ENCODE measurements around the gene KCNG1.
"Not testable (repeated sequence)": the region's sequence is repeated elsewhere in the genome, so short reads cannot be mapped to it uniquely, and the experiment has no call there.

KCNG1 gene, protein sequence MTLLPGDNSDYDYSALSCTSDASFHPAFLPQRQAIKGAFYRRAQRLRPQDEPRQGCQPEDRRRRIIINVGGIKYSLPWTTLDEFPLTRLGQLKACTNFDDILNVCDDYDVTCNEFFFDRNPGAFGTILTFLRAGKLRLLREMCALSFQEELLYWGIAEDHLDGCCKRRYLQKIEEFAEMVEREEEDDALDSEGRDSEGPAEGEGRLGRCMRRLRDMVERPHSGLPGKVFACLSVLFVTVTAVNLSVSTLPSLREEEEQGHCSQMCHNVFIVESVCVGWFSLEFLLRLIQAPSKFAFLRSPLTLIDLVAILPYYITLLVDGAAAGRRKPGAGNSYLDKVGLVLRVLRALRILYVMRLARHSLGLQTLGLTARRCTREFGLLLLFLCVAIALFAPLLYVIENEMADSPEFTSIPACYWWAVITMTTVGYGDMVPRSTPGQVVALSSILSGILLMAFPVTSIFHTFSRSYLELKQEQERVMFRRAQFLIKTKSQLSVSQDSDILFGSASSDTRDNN

GRCh38 chr20:51022803-51023616 is at the start of gene KCNG1:
TSS of gene KCNG1 (minus strand) at chr20:51023107. CDS start at chr20:51010338, 12,769 bp downstream.
- DNase-seq, result peak; percentile 17 to 78

DNA sequence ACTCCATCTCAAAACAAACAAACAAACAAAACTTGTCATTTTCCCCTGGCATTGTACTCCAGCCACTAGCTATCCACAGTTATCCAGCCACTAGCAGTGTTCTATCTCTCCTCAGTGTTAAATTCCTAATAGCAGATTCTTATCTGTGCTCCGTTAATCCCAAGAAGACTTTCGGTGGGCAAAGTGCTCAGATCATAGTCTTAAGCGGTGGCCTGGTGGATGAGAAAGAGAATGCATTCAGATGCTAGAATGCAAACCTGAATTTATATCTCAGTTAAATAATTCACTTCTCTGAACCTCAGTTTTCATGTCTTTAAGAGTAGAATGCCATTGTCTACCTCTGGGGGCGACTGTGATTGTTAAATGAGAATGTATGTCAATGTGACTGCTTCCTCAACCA is 47.7 kb upstream of the KCNG1 start:
- no peak for DNase-seq

- DNase-seq, result no peak
Measured at GRCh38 chr20:51067792-51068191, 44.9 kb upstream of the KCNG1 start.

- DNase-seq, result no peak
Measured at GRCh38 chr20:51065615-51066014, 42.7 kb upstream of the KCNG1 start.

DNA sequence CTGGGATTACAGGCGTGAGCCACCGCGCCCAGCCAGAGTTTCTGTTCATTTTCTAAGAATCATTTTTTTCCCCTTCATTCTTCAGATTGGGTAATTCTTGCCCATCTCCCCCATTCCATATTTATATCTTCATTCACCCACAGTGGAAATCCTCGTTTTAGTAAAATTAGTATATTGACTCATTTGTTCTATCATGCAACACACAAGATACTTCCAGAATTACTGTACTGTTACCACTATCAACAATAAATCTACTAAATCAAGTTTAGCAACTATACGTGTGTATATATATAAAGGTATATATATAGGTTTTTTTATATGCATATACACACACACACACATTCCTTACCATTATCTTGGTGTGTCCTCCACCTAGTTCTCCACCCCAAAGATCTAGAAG is 41.2 kb upstream of the KCNG1 start:
- no peak for DNase-seq

GRCh38 chr20:51062065-51062464 is 39.2 kb upstream of the KCNG1 start:
- no peak for DNase-seq

DNA sequence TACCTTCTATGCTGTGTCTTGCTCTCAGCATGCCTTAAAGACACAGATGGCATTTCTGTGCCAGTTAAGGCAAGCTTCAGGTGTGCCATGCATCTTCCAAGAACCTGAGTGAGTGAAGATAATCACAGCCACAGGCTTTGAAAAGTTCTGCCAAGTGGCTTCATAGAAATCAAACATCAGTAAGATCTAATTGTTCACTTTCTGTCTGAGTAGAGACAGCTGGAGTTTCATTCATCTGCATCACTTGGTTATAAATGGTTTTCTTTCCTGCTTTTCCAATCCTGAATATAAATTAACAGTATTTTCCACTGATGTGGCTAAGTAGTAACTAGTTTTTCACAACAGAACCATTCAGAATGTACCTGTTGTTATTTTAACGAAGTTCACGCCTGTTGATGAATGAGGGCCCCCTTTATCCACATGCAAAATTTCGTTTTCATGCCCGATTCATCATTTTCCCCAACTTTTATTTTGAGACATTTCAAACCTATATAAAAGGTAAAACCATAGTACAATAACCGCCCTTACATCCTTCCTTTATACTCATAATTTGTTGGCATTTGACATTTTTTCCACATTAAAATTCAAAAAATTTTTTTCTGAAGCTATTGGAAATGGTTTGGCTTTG is 38.6 kb upstream of the KCNG1 start:
- no peak for DNase-seq

DNA sequence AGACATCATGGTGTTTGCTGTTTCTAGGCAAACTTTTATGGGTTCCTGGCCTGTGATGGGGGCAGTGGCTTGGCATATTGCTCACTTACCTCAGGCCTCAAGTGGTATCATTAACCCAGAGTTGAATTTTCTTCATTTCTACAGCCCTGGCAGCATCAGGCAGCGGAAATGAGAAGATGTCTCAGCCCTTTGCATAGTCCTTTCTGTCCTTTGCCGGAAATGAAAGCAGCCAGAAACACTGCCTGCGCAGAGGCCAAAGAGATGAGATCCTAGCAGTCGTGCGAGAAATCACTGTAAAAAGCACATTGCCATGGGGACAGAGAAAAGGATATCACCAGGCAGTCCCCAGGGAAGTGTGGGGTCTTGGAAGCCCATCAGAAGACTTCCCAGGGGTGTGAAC is 37.4 kb upstream of the KCNG1 start:
- no peak for DNase-seq

DNA sequence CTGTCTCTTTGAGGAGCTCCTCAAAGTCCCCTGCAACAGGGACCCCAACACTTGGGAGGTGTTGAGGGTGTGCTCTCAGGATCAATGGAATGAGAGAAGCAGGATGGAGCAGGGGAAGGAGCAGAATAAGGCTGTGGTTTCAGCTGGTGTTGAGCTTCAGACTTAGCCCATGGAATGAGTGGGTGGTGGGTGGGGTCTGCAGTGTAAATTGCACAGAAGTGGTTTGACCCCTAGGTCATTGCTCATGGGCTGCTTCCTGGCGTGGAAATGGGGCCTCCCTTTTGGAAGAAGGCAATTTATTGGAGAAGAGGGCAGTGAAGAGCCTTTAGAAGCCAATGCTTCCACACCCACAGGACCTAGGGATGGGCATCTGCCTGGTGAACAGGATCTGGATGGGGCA is 37.0 kb upstream of the KCNG1 start:
- DNase-seq, result no peak

- no peak for DNase-seq
Measured at GRCh38 chr20:51058017-51058416, 35.1 kb upstream of the KCNG1 start.

DNA sequence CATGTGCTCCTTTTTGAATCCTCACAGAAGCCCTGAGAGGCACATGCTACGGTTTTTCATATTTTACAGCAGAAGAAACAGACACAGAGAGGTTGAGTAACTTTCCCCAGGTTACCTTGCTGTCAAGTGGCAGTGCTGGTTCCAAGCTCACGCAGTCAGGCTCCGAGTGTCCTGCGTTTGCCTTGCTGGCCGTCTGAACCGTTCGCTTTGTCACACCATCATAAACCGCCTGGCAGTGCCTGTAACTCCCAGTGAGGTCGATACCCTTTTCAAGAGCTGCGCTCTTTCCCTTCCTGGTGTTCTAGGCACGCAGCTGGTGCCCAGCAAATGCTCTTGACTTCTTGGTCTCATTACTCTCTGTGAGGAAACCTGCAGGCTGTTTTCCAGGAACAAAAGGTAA is 31.3 kb upstream of the KCNG1 start:
- DNase-seq, result no peak

GRCh38 chr20:51050531-51051075 is 27.7 kb upstream of the KCNG1 start:
- no peak for DNase-seq

GRCh38 chr20:51046021-51046985 is 23.4 kb upstream of the KCNG1 start:
- no peak for DNase-seq

DNA sequence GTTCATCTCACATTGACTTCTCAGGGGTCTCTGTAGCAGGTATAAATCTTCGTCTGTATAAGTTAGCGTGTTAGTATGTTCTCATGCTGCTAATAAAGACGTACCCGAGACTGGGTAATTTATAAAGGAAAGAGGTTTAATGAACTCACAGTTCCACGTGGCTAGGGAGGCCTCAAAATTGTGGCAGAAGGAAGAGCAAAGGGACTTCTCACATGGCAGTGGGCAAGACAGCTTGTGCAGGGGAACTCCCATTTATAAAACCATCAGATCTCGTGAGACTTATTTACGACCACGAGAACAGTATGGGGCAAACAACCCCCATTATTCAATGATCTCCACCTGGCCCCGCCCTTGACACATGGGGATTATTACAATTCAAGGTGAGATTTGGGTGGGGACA is 22.6 kb upstream of the KCNG1 start:
- not testable (repeated sequence) for DNase-seq

DNA sequence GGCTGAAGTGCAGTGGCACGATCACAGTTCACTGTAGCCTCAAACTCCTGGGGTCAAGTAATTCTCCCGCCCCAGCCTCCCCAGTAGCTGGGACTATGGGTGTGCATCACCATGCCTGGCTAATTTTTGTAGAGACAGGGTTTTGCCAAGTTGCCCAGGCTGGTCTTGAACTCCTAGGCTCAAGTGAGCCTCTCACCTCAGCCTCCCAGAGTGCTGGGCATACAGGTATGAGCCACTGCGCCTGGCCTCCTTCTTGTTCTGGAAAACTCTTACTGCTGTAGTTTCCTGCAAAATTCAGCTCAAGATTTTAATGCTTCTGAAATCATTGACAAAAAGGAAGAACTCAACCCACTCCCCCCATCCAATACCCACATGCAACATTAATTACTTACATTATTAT is 21.9 kb upstream of the KCNG1 start:
- DNase-seq, result no peak

DNA sequence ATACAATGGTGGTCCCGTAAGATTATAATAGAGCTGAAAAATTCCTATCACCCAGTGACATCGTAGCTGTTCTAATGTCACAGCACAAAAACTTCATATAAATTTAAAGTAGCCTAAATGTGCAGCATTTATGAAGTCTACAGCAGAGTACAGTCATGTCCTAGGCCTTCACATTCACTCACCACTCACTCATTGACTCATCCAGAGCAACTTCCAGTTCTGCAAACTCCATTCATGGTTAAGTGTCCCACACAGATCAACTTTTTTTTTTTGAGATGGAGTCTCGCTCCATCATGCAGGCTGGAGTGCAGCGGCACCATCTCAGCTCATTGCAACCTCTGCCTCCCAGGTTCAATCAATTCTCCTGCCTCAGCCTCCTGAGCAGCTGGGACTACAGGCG is 20.9 kb upstream of the KCNG1 start:
- DNase-seq, result no peak

GRCh38 chr20:51042657-51043247 is 19.8 kb upstream of the KCNG1 start:
- DNase-seq, result peak in 1 of 2 experiments; percentile 16

GRCh38 chr20:51042064-51042463 is 19.2 kb upstream of the KCNG1 start:
- no peak for DNase-seq

DNA sequence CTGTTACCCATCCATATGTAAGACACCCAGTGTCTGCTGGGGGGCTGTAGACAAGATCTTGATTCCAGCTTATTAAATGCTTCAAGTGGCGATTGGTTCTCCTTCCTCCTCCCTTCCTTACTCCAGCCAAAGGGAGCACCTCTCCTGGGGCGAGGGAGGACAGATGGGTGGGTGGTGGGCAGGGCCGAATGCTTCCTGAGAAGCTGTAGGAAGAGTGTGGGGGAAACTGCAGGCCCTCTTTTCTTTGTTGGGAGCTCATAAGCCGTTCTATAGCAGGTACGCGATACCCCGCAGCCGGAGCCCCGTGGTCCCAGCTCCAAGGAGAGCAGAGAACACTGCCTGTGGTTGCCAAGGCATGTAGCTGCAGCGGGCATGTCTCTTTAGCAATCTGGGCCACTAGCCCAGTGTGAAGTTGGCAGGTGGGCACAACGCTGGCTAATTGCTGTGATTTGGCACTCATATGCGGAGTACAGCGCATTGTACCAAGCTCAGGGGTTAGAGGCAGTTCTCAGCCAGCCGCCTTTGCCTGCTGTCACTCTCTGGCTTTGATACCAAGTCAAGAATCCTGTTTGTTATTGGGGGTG is 14.7 kb upstream of the KCNG1 start:
- no peak for DNase-seq

DNA sequence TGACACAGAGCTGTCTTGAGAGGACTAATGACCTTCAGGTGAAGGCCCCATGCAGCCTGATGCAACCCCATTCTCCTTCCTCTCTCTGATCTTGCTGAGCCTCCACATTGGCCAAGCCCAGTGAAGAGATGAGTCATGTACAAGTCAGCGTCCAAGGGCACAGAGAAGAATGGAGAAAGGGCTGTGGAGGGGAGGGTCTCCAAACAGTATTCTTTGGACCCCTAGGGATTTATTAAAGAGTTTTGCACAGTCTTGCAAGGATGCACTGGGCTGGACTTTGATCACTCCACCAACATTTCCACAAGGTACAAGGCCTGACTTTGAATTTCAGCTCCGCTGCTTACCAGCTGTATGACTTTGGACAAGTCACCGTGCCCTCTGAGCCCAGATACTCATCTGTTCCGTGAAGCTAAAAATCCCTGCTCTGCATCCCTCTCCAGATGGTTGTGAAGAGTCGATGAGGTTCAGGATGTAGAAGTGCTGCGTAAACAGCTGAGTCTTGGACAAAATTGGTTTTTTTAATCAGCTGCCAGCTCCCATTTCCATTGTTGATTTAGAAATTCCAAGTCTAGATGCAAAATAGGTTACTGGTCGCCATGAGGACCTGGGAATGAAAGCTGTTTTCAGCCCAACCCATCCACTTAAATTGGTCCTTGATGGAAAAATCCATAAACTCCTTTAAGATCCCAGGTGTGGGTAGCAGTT is 14.1 kb upstream of the KCNG1 start:
- DNase-seq, result no peak

Data from NCI-H526 (cell line).